GM12872 (cell line): ENCODE measurements around the gene HLA-DPA1.
A peak's percentile ranks its signal among the peaks of the same experiment; 100 is the strongest.

Experiments used
- TF ChIP-seq, protein P1 (sequence below): IDR thresholded peaks from 3 replicates; pipeline ENCODE4 v1.5.1; 2011; ENCODE audit warnings: low read depth, mild to moderate bottlenecking, low read length, moderate library complexity; ENCODE audit not compliant: insufficient read depth

HLA-DPA1 gene

DNA sequence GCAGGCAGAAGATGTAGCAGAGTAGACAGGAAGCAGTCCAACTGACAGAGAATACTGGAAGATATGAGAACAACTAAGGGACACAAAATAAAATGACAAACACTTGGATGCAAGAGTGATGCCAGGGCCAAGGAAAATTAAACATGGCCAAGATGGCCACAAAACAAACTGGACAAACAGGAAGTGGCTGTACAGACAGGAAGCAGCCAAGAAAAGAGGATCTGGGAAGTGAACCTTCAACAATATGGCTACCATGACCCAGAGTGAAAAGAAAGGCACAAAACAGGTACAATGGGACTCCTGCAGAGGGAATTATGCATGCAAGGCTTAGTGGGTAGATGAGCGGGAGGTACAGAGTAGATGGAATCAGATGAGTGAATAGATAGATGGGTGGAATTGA is 31.4 kb upstream of the HLA-DPA1 start:
- TF ChIP-seq, protein P1, sequence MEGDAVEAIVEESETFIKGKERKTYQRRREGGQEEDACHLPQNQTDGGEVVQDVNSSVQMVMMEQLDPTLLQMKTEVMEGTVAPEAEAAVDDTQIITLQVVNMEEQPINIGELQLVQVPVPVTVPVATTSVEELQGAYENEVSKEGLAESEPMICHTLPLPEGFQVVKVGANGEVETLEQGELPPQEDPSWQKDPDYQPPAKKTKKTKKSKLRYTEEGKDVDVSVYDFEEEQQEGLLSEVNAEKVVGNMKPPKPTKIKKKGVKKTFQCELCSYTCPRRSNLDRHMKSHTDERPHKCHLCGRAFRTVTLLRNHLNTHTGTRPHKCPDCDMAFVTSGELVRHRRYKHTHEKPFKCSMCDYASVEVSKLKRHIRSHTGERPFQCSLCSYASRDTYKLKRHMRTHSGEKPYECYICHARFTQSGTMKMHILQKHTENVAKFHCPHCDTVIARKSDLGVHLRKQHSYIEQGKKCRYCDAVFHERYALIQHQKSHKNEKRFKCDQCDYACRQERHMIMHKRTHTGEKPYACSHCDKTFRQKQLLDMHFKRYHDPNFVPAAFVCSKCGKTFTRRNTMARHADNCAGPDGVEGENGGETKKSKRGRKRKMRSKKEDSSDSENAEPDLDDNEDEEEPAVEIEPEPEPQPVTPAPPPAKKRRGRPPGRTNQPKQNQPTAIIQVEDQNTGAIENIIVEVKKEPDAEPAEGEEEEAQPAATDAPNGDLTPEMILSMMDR = no peak

DNA sequence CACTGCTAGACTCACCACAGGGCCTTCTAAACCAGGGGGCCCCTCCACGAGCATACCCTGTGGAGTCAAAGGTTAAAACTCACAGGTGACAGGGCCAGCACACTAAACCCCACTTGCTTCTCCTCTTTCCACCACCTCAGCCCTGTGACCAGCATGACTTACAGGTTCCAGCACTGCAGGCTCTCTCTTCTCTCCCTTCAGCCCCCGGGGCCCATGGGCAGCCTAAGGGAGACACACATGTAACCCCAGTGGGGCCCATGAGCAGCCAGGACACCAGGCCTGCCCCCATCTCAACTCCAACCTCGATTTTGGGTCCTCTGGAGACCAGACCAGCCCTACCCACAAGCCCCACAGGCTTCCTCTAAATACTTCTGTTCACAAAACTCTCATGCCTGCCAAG is 30.3 kb upstream of the HLA-DPA1 start:
- TF ChIP-seq, protein P1 = no peak

DNA sequence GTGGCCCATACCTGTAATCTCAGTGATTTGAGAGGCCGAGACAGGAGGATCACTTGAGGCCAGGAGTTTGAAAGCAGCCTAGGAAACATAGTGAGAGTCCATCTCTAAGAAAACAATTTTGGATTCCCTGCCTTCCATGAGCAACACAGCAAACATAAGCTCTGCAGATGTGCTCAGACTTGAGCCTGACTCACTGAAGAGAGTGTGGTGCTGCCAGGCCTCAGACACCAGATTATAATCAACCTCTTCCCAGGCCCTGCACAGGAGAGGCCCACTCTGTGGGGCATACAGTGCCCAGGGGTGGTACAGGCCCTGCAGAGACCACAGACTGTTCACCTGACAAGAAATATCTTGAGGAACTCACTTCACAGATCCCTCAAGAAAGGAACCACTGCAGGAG is 22.2 kb upstream of the HLA-DPA1 start:
- TF ChIP-seq, protein P1 = no peak

DNA sequence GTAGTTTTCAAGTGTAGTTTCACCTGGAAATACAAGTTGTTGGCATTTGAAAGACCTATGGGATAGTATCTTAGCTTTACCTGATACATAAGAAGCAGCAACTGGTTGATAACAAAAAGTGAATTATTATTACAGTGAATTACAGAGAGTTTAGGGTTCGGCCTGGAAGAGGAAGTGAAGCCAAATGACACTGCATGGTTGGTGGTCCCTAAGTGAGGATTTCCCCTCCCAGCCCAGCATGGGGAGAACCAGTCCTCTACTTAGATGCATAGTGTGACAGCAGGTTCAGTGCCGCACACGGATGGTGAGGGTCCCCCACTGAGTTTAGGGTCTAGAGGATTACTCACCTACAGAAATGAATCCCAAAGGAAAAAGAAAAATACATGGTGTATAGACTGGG is 20.4 kb upstream of the HLA-DPA1 start:
- TF ChIP-seq, protein P1 = no peak

DNA sequence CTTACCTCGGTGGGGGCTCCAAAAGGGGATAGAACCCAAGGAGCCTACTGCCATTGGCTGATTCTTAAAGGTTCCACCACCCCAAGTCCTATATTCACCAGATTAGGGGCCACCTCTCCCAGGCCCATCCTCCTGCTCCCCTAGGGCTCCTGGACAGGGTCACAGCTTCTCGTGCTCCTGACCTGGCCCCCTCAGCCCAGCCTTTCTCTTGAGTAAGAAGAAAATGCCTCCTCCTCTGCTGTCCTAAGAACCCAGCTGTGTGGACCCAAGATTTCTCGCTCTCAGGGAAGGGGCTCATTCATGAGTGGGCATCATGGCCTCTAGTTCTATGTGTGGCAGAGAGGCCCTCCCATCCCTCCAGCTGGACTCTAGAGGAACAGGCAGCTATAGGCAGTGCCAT is 18.9 kb upstream of the HLA-DPA1 start:
- TF ChIP-seq, protein P1 = no peak

DNA sequence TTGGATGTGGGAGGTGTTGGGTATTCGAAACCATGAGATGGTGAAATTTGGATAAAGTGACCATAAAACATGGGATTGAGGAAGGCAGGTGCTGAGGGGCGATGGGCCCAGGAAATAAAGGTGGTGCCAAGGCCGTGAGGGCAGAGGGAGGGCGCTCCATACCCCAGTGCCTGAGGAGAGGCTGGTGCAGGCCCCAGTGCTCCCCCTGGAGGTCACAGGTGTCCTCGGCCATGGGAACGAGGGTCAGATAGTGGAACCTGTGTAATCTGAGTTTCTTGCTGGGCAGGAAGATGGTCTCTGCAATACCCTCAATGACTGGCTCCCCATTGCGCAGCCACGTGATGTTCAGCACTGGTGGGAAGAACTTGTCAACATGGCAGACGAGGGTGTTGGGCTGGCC is 18.5 kb upstream of the HLA-DPA1 start:
- TF ChIP-seq, protein P1 = peak; percentile 95

DNA sequence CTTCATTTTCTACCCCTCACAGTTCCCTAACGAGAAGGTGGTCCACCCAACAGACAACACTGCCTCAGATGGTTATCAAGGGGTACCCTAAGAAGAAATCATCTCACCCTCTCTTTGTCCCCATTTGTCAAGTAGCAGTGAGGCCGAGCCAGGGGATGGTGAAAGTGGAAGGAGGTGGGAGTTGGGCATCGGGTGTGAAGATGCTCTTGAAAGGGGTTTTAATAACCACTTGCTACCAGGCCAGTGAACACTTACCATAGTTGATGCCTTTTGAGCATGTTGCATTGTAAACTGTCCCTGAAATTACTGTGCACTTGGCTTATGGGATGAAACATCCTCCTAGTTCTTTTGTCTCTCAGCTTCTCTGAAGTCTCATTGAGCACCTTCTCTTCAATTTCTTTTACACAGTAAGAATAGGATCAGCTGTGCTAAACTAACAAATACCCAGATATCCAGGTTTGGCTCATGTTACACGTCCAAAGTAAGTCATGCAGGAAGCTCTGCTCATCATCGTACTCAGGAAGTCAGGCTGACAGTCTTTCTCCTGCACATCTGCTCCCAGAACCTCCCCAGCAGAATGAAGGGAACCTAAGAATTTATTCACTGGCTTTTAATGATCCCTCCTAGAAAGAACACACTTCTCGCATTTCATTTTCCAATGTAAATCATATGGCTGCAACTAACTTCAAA is 15.6 kb upstream of the HLA-DPA1 start:
- TF ChIP-seq, protein P1 = no peak
